Activated T-helper 1 cell treated with anti-CD3 and anti-CD28 coated beads, Interleukin-12 subunit alpha, Interleukin-12 subunit beta, Interleukin-2, Interleukin-4 antibody, amounts not matched to agents 30 ng/mL and 10 ng/mL and 1 ng/mL, durations not matched to agents 14 hours and 24 hours and 36 hours (primary cell): ENCODE data around the gene MTHFD1. TPM values are rescaled to one million over a fixed set of nuclear protein-coding genes. Genes with fewer than 3 reads are reported as not detected.
A peak's percentile ranks its signal among the peaks of the same experiment; 100 is the strongest.

Experiments used
- DNase-seq: peaks from one replicate; pipeline ENCODE4 v3.0.0; 2021; ENCODE audit warnings: low spot score
- H3K27ac Mint-ChIP-seq: one replicate; pipeline ENCODE4 v1.8.0; 2021; ENCODE audit warnings: mild to moderate bottlenecking, mixed read lengths
- H3K27me3 Mint-ChIP-seq: one replicate; pipeline ENCODE4 v1.8.0; 2022; ENCODE audit warnings: mild to moderate bottlenecking, moderate library complexity, mixed read lengths; ENCODE audit not compliant: insufficient read depth
- H3K36me3 Mint-ChIP-seq: one replicate; pipeline ENCODE4 v1.8.0; 2021; ENCODE audit warnings: low read depth, mixed read lengths
- H3K4me1 Mint-ChIP-seq: one replicate; pipeline ENCODE4 v1.8.0; 2021; ENCODE audit warnings: low read depth, mixed read lengths
- H3K4me3 Mint-ChIP-seq: one replicate; pipeline ENCODE4 v1.8.0; 2021; ENCODE audit warnings: mild to moderate bottlenecking, moderate library complexity, mixed read lengths
- H3K9me3 Mint-ChIP-seq: one replicate; pipeline ENCODE4 v1.8.0; 2021; ENCODE audit warnings: mixed read lengths
- intact Hi-C: fragments of 100-400 bp; cut with micrococcal nuclease; formaldehyde crosslinking; loops from one replicate; pipeline ENCODE4 v1.15.1; 2024
- total RNA-seq: library from RNA; stranded (reverse); gene quantifications from 2 replicates; pipeline ENCODE4 v1.2.3, GENCODE V29; 2022

MTHFD1 gene
- total RNA-seq, 1 donor from 2014 or later: 244 TPM

- Mint-ChIP-seq H3K27me3 (no peaks in the 10 kb centered on the region), H3K4me3 (no peak overlapping the region), H3K9me3 (no peaks in the 10 kb centered on the region), H3K36me3 (peaks cover 57% of the 10 kb centered on the region), H3K27ac (no peak overlapping the region), H3K4me1 (peaks cover 34% of the 10 kb centered on the region)
- no peak for DNase-seq
- intact Hi-C loops: no loop called here
These were observed 54.3 kb downstream of the MTHFD1 start for GRCh38 chr14:64442300-64442988.

- H3K4me3 Mint-ChIP-seq: no peak overlapping the region
- H3K36me3 Mint-ChIP-seq: peaks cover 51% of the 10 kb centered on the region
- no peaks in the 10 kb centered on the region for H3K27me3 Mint-ChIP-seq
- intact Hi-C loops: loop anchor here (2.0 kb wide), 4 partner anchors 13 to 59 kb away; partner anchors contain the start of genes AKAP5, MTHFD1 and ZBTB25
- H3K27ac Mint-ChIP-seq: peak overlapping the region; percentile 87
- H3K9me3 Mint-ChIP-seq: no peaks in the 10 kb centered on the region
- DNase-seq: no peak
- peaks cover 27% of the 10 kb centered on the region for H3K4me1 Mint-ChIP-seq
These were observed 56.0 kb downstream of the MTHFD1 start for GRCh38 chr14:64444140-64444539.

- Mint-ChIP-seq H3K36me3 (peaks cover 48% of the 10 kb centered on the region), H3K9me3 (no peaks in the 10 kb centered on the region), H3K27ac (peak overlapping the region; percentile 87), H3K27me3 (no peaks in the 10 kb centered on the region), H3K4me1 (peaks cover 28% of the 10 kb centered on the region), H3K4me3 (peak overlapping the region; percentile 68)
- intact Hi-C loops: loop anchor here (2.0 kb wide), 4 partner anchors 14 to 58 kb away; partner anchors contain the start of genes AKAP5, MTHFD1 and ZBTB25
- DNase-seq: peak; percentile 43
These were observed 57.1 kb downstream of the MTHFD1 start for GRCh38 chr14:64444984-64445845.

GRCh38 chr14:64447876-64448670 lies 59.9 kb downstream of the MTHFD1 start:
- H3K36me3 Mint-ChIP-seq: peaks cover 39% of the 10 kb centered on the region
- H3K4me3 Mint-ChIP-seq: no peak overlapping the region
- H3K27ac Mint-ChIP-seq: peak overlapping the region; percentile 64
- DNase-seq: no peak
- no peaks in the 10 kb centered on the region for H3K9me3 Mint-ChIP-seq
- H3K27me3 Mint-ChIP-seq: no peaks in the 10 kb centered on the region
- intact Hi-C loops: no loop called here
- peaks cover 33% of the 10 kb centered on the region for H3K4me1 Mint-ChIP-seq

GRCh38 chr14:64450255-64450654 lies 62.1 kb downstream of the MTHFD1 start:
- Mint-ChIP-seq H3K27ac (peak overlapping the region; percentile 76), H3K4me3 (no peak overlapping the region), H3K27me3 (no peaks in the 10 kb centered on the region), H3K4me1 (peaks cover 20% of the 10 kb centered on the region), H3K36me3 (peaks cover 40% of the 10 kb centered on the region), H3K9me3 (no peaks in the 10 kb centered on the region)
- no peak for DNase-seq
- intact Hi-C loops: no loop called here

GRCh38 chr14:64454671-64455070 lies 66.5 kb downstream of the MTHFD1 start:
- no peak for DNase-seq
- H3K36me3 Mint-ChIP-seq: peaks cover 49% of the 10 kb centered on the region
- intact Hi-C loops: no loop called here
- no peaks in the 10 kb centered on the region for H3K27me3 Mint-ChIP-seq
- H3K4me3 Mint-ChIP-seq: no peak overlapping the region
- no peak overlapping the region for H3K27ac Mint-ChIP-seq
- peaks cover 17% of the 10 kb centered on the region for H3K4me1 Mint-ChIP-seq
- no peaks in the 10 kb centered on the region for H3K9me3 Mint-ChIP-seq

GRCh38 chr14:64459405-64460136 lies 71.4 kb downstream of the MTHFD1 start:
- Mint-ChIP-seq H3K27me3 (no peaks in the 10 kb centered on the region), H3K9me3 (no peaks in the 10 kb centered on the region), H3K4me1 (peaks cover 19% of the 10 kb centered on the region), H3K4me3 (no peak overlapping the region), H3K27ac (peak overlapping the region; percentile 36), H3K36me3 (peaks cover 37% of the 10 kb centered on the region)
- intact Hi-C loops: no loop called here
- no peak for DNase-seq

GRCh38 chr14:64461221-64461620 lies 73.1 kb downstream of the MTHFD1 start:
- intact Hi-C loops: no loop called here
- no peak for DNase-seq
- Mint-ChIP-seq H3K4me1 (peaks cover 30% of the 10 kb centered on the region), H3K27me3 (peaks cover 4% of the 10 kb centered on the region), H3K4me3 (no peak overlapping the region), H3K9me3 (no peaks in the 10 kb centered on the region), H3K27ac (peak overlapping the region; percentile 64), H3K36me3 (peaks cover 29% of the 10 kb centered on the region)

GRCh38 chr14:64463195-64463594 lies 75.0 kb downstream of the MTHFD1 start:
- peaks cover 6% of the 10 kb centered on the region for H3K27me3 Mint-ChIP-seq
- no peaks in the 10 kb centered on the region for H3K9me3 Mint-ChIP-seq
- no peak overlapping the region for H3K4me3 Mint-ChIP-seq
- intact Hi-C loops: no loop called here
- peaks cover 27% of the 10 kb centered on the region for H3K36me3 Mint-ChIP-seq
- no peak for DNase-seq
- H3K27ac Mint-ChIP-seq: no peak overlapping the region
- H3K4me1 Mint-ChIP-seq: peaks cover 43% of the 10 kb centered on the region

- no peak overlapping the region for H3K27ac Mint-ChIP-seq
- no peak for DNase-seq
- no peak overlapping the region for H3K4me3 Mint-ChIP-seq
- H3K36me3 Mint-ChIP-seq: peaks cover 23% of the 10 kb centered on the region
- H3K27me3 Mint-ChIP-seq: peaks cover 6% of the 10 kb centered on the region
- intact Hi-C loops: loop anchor here (2.0 kb wide), 1 partner anchor 19 kb away; no protein-coding TSS in a partner anchor
- peaks cover 48% of the 10 kb centered on the region for H3K4me1 Mint-ChIP-seq
- no peaks in the 10 kb centered on the region for H3K9me3 Mint-ChIP-seq
These were observed 75.7 kb downstream of the MTHFD1 start for GRCh38 chr14:64463873-64464272.

GRCh38 chr14:64464651-64465050 lies 76.5 kb downstream of the MTHFD1 start:
- no peak for DNase-seq
- Mint-ChIP-seq H3K36me3 (peaks cover 15% of the 10 kb centered on the region), H3K4me1 (peaks cover 41% of the 10 kb centered on the region), H3K27ac (peak overlapping the region; percentile 88), H3K4me3 (peak overlapping the region; percentile 88), H3K27me3 (peaks cover 6% of the 10 kb centered on the region), H3K9me3 (no peaks in the 10 kb centered on the region)
- intact Hi-C loops: loop anchor here (1.0 to 5.0 kb wide), 3 partner anchors 20 to 922 kb away; partner anchors contain the start of gene PPP2R5E
